Measurements from ENCODE around the gene ACSF2.
"Not testable (repeated sequence)": the region's sequence is repeated elsewhere in the genome, so short reads cannot be mapped to it uniquely, and the experiment has no call there.

ACSF2 gene

DNA sequence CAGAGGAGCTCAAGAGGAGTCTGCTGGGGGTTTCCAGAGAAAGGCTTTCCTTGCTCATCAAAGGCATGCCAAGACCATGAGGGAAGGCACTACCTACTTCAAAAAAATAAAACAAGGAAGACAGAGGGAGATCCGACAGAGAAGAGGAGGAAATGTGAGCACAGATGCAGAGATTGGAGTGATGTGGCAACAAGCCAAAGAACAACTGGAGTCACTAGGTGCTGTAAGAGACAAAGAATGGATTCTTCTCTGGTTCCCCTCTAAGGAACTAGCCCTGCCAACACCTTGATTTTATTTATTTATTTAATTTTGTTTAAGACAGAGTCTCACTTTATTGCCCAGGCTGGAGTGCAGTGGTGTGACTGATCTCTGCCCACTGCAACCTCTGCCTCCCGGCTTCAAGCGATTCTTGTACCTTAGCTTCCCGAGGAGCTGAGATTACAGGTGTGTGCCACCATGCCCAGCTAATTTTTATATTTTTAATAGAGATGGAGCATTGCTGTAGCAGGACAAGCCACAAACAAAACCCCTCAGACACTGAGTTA is 13.8 kb upstream of the ACSF2 start:
- no peak for DNase-seq

DNA sequence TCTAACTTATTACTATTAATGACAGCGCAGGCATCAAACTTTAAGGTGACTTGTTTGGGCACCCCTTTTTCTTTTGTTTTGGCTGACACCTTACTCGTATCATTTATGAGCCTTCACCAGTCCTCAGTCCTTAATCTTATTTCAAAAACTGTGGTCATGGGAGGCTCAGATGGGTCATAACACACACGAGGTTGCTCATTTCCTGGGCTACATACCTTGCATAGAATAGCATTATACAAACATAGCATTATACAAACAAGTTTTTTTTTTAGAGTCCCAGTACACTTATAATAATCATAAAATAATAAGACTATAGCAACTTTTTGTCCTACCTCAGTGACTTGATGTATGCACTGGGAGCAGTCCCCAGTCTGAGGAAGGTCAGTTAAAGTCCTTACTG is 11.2 kb upstream of the ACSF2 start:
- DNase-seq, result no peak

DNA sequence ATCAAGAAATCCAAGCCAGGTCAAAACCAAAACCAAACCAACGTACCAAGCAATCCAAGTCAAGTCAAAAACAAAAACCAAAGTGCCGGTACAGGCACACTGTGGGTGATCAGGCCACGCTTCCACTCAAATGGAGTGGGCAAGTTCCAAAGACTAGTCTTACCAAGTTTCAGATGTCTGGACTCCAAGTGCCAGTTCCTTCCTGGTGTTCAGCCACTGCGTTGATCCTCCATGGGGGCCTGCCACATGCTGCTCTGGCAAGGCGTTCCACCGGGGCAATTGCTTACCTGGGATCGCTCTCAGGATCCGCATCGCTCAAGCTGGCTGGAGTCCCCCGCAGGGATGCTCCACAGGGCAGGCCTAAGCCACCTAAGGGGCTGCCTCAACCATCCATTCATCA is 6.4 kb upstream of the ACSF2 start:
- DNase-seq, result not testable (repeated sequence)

DNA sequence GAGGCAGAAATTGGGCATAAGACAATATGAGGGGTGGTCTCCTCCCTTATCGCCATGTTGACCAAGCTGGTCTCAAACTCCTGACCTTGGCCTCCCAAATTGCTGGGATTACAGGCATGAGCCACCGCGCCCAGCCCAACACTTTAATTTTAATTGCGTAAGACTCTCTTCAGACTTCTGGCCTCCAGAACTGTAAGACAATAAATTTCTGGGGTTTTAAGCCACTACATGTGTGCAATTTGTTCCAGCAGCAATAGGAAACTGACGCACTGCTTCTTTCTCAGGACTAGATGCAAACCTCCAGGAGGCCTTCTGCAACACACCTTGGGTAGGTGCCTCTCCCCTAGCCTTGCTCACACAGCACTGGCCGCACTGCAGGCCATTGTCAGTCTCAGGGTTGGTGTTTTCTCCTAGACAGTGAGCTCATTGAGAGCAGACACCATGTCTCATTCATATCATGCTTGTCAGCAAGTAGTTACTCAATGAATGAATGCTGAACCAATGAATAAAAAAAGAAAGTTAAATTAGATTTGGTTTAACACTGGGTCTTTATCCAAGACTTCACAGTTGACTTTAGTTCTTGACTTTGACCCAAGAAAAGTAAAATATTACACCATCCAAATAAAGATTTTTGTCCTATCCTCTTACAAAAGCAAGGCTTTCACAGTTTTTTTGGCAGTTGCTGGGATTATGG is 5.5 kb upstream of the ACSF2 start:
- no peak for DNase-seq

DNA sequence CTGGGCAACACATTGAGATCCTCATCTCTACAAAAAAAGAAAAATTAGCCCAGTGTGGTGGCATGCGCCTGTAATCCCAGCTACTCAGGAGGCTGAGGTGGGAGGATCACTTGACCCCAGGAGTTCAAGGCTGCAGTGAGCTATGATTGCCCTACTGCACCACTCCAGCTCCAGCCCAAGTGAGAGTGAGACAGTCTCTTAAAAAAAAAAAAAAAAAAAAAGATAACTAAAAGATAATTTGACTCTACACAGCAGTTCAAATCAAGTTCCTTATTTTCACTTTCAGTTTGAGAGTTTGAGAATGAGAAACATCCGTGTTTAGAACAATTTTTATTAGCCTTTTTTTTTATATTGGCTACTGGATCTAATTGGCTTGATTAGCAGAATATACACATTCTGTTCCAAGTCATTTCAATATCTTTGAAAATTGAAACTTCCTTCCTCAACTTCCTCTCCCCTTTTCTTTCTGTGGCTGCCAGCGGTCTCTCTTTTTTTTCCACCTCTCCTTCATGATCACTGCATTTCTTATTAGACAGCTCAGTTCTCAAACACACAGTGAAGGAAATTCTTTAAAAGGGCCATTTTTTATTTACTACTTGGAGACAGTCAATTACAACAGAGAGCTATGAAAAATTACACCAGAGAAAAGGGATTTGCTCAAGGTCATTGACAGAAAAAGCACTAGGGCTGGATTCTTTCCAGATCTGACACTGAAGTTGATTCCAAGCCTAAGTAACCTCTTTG is 4.5 kb upstream of the ACSF2 start:
- no peak for DNase-seq

DNA sequence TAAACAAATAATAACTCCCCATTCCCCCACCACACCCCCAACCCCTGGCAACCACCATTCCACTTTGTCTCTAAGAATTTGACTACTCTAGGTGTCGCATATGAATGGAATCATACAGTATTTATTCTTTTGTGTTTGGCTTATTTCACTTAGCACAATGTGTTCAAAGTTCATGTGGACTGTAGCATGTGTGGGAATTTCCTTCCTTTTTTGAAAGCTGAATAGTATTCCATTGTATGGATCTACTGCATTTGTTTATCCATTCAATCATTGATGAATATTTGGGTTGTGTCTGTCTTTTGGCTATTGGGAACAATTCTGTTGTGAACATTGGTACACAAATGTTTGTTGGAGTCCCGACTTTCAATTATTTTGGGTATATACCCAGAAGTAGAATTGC is 3.3 kb upstream of the ACSF2 start:
- no peak for DNase-seq

DNA sequence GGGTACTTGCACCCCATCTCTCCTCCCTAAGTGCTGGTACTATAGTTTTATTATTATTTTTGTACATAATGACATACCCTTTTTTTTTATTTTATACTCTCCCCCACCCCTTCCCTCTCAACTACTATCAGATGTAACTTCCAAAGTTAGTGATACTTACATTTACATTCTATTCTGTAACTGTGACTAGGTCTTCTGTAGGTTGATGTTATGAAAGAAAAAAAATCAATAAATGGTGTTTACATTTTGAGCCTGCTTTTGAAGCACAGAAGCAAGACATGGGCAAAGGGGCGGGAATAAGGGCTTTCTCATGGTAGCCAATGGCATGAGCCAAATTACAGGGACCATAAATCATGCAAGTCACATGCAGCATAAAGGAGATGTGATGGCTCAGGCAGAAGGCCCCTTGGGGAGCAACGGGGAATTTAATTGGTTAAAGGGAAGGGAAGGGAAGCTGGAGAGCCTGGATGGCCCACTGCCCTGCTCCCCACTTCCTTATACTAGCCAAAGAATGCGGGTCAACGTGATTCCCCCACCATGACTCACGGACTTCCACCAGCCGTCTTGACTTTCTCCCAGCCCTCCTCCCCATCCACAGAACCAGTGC is 2.4 kb upstream of the ACSF2 start:
- DNase-seq, result no peak

DNA sequence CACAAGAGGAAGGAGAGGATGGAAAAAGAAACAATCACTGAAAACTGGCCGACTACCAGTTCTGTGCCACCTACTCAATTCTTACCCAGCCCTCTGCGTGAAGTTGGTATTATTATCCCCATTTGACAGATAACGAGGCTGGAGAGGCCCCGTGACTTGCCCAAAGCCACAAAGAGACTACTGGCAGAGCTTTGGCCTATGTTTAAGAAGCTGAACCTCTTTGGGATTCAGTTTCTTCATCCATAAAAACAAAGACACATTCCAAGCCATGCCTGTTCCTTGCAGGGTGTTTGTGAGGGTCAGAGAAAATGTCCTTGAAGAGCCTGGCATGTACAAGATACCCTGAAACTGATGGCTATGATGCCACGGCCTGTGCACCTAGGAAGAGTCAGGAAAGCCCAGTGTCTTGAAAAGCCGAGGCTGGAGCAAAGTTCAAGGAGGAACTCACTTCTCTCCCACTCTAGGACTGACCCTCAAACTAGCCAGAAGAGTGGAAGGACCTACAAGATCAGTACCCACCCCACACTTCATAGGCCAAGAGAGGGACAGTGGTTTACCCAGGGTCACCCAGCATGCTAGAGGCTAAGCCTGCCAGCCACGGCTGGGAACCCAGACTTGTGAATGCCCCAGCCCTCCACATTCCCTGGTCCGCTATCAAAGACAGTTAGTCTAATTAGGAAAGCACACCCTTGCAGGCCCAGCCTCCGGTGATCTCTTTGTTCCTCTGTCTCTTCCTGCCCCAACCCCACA is 1.6 kb upstream of the ACSF2 start:
- no peak for DNase-seq

DNA sequence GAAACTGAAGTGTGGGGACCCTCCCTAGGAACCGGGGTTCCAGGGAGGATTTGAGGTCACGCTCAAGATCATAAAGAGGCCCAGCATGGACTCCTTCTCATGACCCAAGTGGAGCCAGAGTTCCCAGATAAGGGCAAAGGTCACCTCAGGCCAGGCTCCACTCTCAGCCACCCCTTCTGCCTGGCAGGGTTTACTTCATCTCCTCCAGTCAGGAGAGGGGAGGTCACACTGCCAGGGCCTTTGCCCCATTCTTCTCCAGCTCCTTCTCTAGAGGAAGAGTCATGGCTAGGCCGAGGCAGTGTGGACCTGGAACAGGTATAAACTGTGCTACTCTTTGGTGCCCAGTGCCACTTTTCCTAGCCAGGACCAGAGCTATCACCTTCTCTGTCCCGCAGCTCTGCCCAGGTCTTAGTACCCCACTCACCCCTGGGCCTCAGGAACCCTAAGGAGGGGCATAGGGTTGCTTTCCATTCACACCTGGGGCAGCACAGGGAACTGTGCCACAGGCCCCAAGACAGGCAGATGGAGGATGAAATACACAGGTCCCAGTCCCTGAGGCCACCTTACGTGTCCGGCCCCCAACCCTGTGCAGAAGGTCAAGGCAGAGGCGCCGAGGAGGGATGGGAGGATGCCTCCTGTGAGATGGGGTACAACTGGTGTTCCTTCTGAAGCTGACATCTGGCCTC is 879 bp upstream of the ACSF2 start:
- DNase-seq, result no peak

DNA sequence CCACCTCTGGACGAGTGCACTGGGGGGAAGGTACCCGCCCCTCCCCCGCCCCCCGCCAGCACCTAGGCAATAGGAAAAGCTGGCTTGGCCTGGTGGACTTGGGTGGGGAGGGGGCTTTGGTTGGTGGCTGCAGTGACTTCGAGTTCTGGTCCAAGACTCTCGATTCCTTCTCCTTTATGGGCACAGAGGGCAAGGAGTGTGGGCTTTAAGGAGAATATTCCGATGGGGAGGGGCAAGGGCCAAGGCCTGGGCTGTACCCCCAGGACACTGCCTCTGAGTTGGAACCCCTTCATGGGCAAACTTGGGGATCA is 409 bp downstream of the ACSF2 start:
- DNase-seq, result no peak

DNA sequence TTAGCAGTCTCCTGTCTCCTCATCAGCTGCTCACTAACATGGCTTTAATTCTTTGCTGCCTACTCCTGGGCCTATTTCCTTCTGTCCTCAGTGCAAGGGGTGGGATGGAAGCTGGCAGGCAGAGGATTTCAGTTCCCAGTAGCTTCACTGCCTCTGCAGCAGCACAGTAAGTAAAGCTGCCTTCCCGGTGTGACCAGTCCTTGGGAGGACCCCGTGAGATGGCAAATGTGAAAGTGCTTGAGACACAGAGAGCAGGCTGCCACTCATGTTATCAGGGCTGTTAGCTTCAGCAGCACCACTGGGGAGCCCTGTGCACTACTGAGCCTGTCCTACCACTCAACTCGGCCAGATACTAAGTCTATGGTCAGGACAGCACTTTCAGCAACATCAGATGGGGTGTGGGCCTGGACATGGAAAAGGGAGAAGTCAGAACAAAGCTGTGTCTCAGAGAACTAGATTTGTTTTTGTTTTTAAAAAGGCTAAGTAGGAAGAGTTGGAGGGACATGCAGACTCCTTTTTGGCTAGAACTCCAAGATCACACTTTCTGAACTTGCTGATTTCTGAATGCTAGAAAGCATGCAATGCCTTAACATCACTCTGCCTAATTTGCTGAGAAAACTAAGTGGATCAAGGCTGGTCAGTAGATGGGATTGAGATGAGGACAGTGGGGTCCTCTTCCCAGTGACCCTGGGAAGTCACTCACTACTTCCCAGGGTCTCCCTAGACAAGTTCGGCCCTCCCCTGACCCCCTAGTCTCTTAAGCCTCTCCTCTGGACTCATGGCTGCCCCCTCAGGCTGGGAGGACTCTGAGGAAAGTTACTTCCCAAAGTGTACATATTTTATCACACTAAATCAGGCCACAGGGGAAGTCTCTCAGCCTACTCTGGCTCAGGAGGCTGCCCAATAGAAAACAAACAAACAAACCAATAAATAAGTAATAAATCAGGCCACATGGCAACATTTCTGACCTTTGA is 1.1 kb downstream of the ACSF2 start:
- DNase-seq, result peak in 1 of 4 experiments; percentile 2

DNA sequence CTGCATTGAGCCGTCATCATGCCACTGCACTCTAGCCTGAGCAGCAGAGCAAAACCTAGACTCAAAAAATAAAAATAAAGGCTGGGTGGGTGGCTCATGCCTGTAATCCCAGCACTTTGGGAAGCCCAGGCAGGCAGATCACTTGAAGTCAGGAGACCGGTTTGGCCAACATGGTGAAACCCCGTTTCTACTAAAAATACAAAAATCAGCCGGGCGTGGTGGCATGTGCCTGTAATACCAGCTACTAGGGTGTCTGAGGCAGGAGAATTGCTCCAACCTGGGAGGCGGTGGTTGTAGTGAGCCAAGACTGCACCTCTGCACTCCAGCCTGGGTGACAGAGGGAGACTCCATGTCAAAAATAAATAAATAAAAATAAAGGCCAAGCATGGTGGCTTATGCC is 2.1 kb downstream of the ACSF2 start:
- not testable (repeated sequence) for DNase-seq

DNA sequence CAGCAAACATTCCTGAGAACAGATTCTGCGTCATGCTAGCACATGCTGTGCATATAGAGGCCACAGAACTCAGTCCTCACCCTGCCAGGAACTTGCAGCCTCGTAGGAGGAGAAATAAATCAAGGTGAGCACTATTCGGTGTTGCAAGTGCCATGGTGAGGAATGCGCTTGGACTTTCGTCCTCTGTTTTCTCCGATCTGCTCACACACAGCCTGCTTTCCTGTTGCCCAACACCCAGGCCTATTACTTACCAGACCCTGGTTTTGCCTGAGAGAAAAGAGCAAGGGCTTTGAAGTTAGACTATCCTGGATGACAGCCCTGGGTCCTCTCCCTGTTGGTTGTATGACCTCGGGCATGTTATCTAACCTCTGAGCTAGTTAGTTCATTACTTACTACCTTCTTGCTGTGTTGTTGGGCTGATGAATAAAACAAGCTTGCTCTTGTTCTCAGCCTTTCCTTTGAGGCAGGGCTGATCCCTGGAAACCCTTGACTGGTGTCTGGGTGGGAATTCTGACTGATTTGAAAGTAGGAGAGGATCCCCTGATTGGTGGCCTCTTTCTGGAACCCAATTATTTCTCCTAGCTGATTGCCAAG is 2.9 kb downstream of the ACSF2 start:
- DNase-seq, result no peak

DNA sequence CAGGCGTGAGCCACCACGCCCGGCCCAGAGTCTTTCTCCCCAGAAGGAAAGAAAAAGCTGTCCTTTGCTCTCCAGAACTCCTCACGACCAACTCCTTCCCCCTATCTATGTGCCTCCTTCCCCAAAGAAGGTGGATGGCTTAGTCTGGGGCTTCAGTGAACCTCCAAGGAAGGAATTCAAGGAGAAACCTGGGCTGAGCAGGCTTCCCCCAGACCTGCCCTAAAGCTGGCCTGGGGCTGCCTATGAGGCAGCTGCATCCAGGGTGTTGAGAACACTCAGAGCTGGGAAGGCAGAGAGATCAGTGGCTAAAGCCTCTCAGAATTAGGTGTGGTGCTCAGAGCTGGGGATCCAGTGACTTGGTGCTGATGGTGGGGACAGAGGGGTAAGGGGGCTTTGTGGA is 3.8 kb downstream of the ACSF2 start:
- no peak for DNase-seq

DNA sequence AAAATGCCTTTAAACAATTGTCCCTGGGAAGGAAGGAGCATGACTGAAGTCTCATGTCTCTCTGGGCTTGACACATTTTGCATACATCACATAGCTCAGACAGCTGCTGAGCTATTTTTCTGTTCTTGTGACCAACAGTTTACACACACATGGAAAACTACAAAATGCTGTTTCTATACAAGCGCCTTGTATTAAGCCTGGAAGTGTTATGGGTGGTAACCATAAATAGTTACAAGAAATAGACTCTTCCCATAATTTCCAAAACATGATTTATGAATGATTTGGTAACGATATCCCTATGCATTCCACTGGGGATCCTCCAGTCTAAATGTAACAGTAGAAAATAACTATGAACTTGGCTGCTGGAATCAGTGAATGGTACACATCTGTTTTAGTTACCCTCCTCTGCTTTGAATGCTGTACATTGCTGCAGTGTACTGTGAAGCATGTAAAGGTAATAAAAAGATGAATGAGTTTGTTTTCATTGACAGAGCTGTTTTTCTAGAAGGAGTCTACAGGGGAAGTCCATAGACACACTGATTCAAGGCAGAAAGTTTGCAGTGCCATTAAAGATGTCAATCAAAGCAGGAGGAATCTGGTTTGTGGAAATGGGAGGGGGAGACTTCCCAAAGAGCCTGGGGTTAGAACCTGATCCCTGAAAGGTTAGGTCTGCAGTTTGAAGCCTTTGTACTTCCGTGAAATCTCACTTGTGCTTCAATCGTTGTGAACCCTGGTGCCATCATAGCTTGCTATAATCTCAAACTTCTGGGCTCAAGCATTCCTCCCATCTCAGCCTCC is 5.0 kb downstream of the ACSF2 start:
- no peak for DNase-seq

DNA sequence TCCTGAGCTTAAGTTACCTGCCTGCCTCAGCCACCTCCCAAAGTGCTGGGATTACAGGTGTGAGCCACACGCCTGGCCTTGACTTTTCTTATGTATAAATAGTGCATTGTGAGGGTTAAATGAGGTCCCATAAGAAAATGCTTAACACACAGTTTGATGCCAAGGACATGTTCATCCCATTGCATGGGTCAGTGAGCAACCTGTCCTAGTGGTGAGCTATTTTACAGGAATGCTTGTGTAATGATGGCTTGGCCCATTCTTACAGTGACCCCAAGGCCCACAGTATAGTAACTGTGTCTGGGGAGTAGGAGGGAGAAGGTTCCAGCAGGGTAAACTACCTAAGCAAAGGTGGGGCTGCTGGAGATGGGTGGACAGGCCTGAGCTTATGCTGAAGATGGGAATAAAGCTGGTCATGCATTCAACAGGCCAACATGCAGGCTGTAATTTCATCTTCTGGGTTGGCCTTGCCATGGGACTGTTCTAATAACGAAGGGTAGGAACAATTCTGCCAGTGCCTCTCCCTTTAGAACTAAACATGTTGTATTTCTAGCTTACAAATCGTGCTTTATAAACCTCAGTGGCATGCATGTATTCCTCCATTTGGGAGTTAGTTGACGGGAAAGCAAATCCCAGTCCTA is 6.2 kb downstream of the ACSF2 start:
- DNase-seq, result no peak

DNA sequence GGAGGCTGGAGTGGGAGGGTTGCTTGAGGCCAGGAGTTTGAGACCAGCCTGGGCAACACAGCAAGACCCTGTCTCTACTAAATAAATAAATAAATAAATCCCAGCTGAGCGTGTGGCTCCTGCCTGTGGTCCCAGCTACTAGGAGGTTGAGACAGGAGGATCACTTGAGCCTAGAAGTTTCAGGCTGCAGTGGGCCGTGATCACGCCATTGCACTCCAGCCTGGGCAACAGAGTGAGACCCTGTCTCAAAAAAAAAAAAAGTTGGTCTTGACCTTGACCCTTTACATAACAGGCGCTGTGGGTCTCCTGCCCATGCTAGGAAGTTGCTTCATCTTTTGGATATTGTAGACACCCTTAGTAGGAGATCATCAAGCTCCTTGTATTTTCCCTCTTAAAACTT is 11.4 kb downstream of the ACSF2 start:
- no peak for DNase-seq

DNA sequence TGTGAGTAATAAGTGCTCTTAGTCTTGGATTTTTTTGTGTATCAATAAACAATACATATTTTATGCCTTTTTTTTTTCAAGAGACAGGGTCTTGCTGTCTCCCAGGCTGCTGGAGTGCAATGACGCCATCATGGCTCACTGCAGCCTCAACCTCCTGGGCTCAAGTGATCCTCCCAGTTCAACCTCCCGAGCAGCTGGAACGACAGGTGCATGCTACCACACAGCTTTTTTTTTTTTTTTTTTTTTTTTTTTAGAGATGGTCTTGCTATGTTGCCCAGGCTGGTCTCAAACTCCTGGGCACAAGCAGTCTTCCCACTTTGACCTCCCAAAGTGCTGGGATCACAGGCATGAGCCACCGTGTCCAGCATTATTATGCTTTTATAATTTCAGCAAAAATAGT is 13.0 kb downstream of the ACSF2 start:
- DNase-seq, result no peak

DNA sequence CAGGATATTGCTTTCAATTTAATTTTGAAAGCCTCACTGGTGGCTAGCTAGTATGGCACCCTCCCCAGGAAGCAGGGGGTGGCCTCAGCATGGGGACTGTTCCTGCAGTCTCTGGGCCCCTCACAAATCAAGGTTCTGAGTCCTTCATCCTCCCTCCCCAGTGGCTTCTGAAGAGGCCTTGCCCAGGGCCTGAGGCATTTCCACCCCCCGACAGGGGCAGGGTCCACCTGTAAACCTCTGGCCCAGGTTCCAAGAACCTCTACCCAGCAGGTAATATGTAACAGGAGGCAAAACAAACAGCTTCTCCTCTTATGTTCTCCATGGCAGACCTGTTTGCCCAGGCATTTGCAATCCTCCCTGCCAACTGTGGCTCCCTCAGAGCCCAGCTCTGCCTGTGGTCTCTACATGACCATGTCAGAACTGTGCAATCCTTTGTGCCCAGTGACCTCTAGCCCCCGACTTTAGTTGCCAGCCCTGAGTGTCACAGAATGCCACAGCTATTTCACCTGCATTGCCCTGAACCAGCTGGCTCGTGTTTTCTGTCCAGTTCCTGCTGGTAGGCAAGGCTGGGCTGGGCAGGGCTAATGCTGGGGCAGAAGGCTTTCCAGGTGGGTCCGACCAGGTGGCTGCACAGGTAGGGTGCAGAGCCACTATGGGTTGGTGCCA is 14.3 kb downstream of the ACSF2 start:
- no peak for DNase-seq

Measured in activated naive CD4-positive, alpha-beta T cell (primary cell).